CD14-positive monocyte (primary cell): ENCODE data around the gene DLG1. TPM values are rescaled to one million over a fixed set of nuclear protein-coding genes. Genes with fewer than 3 reads are reported as not detected.

Experiments used
- DNase-seq, 3 donors: peaks; one replicate each; pipeline ENCODE4 v3.0.0-alpha.2; 2011 to 2022
- H2AFZ ChIP-seq: 2 replicates; pipeline ENCODE4 v1.6.0; 2012; ENCODE audit warnings: mild to moderate bottlenecking, low read depth, low read length, inconsistent platforms; ENCODE audit not compliant: insufficient read depth, poor library complexity, severe bottlenecking
- H3K27ac ChIP-seq, 2 donors: 1 replicate in 1 of 2; 2 replicates in 1 of 2; pipeline ENCODE4 v1.5.1; 2012 to 2013; ENCODE audit warnings: low read length in 2 of 2, control low read depth in 1 of 2, inconsistent platforms in 1 of 2, low read depth in 1 of 2, mild to moderate bottlenecking in 1 of 2
- H3K27me3 ChIP-seq, 2 donors: one replicate each; pipeline versions ENCODE4 v1.6.0 to v1.6.1; 2011 to 2013; ENCODE audit warnings: low read length in 2 of 2; ENCODE audit not compliant: control insufficient read depth in 2 of 2, insufficient read depth in 2 of 2
- H3K36me3 ChIP-seq, 2 donors: replicated peaks in 1 of 2; 1 replicate in 1 of 2; 2 replicates in 1 of 2; pipeline versions ENCODE4 v1.5.1 to v1.6.1; 2012 to 2013; ENCODE audit warnings: low read length in 2 of 2, control low read depth in 1 of 2, inconsistent platforms in 1 of 2, mild to moderate bottlenecking in 1 of 2; ENCODE audit not compliant: insufficient read depth in 2 of 2, control insufficient read depth in 1 of 2
- H3K4me1 ChIP-seq, 2 donors: 1 replicate in 1 of 2; 2 replicates in 1 of 2; pipeline versions ENCODE4 v1.5.1 to v1.6.1; 2012 to 2013; ENCODE audit warnings: low read length in 2 of 2, control low read depth in 1 of 2, inconsistent platforms in 1 of 2, mild to moderate bottlenecking in 1 of 2, moderate library complexity in 1 of 2; ENCODE audit not compliant: insufficient read depth in 2 of 2, control insufficient read depth in 1 of 2
- H3K4me2 ChIP-seq: replicated peaks from 2 replicates; pipeline ENCODE3; 2012; ENCODE audit warnings: low read length, moderate library complexity, mild to moderate bottlenecking; ENCODE audit not compliant: poor library complexity, severe bottlenecking; ENCODE audit errors: extremely low read depth
- H3K4me3 ChIP-seq, 3 experiments: fragments of 200-600 bp in 1 of 3; sonication (generic) in 1 of 3; replicated peaks in 1 of 3; 1 replicate in 2 of 3; 2 replicates in 1 of 3; pipeline ENCODE4 v1.5.1; 2011 to 2013; ENCODE audit warnings: low read length in 3 of 3, mild to moderate bottlenecking in 3 of 3, control low read depth in 2 of 3, low read depth in 2 of 3, inconsistent platforms in 1 of 3, moderate library complexity in 1 of 3
- H3K79me2 ChIP-seq: 2 replicates; pipeline ENCODE4 v1.6.0; 2012; ENCODE audit warnings: mild to moderate bottlenecking, control low read depth, inconsistent platforms, low read length, moderate library complexity; ENCODE audit not compliant: insufficient read depth
- H3K9ac ChIP-seq: 2 replicates; pipeline ENCODE4 v1.6.0; 2017; ENCODE audit warnings: low read length, mild to moderate bottlenecking; ENCODE audit not compliant: insufficient read depth, poor library complexity, severe bottlenecking
- H3K9me3 ChIP-seq, 2 donors: replicated peaks in 1 of 2; 1 replicate in 1 of 2; 2 replicates in 1 of 2; pipeline versions ENCODE4 v1.5.1 to v1.6.1; 2012 to 2013; ENCODE audit warnings: low read length in 2 of 2, control low read depth in 1 of 2; ENCODE audit not compliant: control insufficient read depth in 1 of 2, insufficient read depth in 1 of 2
- H4K20me1 ChIP-seq: 2 replicates; pipeline ENCODE4 v1.6.0; 2012; ENCODE audit warnings: mild to moderate bottlenecking, low read length, control low read depth, moderate library complexity; ENCODE audit not compliant: insufficient read depth
- H3K27ac Mint-ChIP-seq, 7 donors: one replicate each; pipeline ENCODE4 v1.8.0; 2020; ENCODE audit warnings: mild to moderate bottlenecking in 7 of 7, mixed read lengths in 7 of 7, moderate library complexity in 6 of 7, inconsistent platforms in 2 of 7
- H3K27me3 Mint-ChIP-seq, 3 donors: one replicate each; pipeline ENCODE4 v1.8.0; 2021 to 2022; ENCODE audit warnings: low read depth in 3 of 3, mild to moderate bottlenecking in 3 of 3, mixed read lengths in 3 of 3, moderate library complexity in 3 of 3, inconsistent platforms in 1 of 3
- H3K36me3 Mint-ChIP-seq, 2 donors: one replicate each; pipeline ENCODE4 v1.8.0; 2020; ENCODE audit warnings: mixed read lengths in 2 of 2, inconsistent platforms in 1 of 2, mild to moderate bottlenecking in 1 of 2
- H3K4me1 Mint-ChIP-seq: one replicate; pipeline ENCODE4 v1.8.0; 2020; ENCODE audit warnings: mild to moderate bottlenecking, mixed read lengths
- H3K4me3 Mint-ChIP-seq, 2 donors: one replicate each; pipeline ENCODE4 v1.8.0; 2020; ENCODE audit warnings: mild to moderate bottlenecking in 2 of 2, mixed read lengths in 2 of 2, moderate library complexity in 1 of 2
- H3K9me3 Mint-ChIP-seq, 7 donors: one replicate each; pipeline ENCODE4 v1.8.0; 2020 to 2022; ENCODE audit warnings: mixed read lengths in 7 of 7, mild to moderate bottlenecking in 6 of 7, moderate library complexity in 6 of 7, inconsistent platforms in 2 of 7
- CTCF ChIP-seq: fragments of 200-600 bp; IDR thresholded peaks from one replicate; pipeline ENCODE4 v1.8.0; 2022; ENCODE audit warnings: antibody characterized with exemption, mild to moderate bottlenecking
- WGBS: methylation state at CpG from one replicate; pipeline ENCODE4 v1.1.5; 2013; ENCODE audit warnings: missing lambda C conversion rate; ENCODE audit not compliant: insufficient coverage; 5-methylcytosine and 5-hydroxymethylcytosine counted together
- intact Hi-C, 2 donors: fragments of 100-400 bp; cut with micrococcal nuclease; formaldehyde crosslinking; loops; one replicate each; pipeline versions ENCODE4 v1.15.0 to v1.15.1; 2023
- polyA plus RNA-seq, 3 donors: library from polyadenylated mRNA; depleted of rRNA in 1 of 3; unstranded in 2 of 3; stranded (reverse) in 1 of 3; fragments of 300-500 nt in 2 of 3; fragments of >200 nt in 1 of 3; fragmentation: Illumina TruSeq in 2 of 3; gene quantifications; 1 replicate in 2 of 3; 2 replicates in 1 of 3; pipeline ENCODE4 v1.2.3, GENCODE V29; 2012 to 2021

DLG1 gene
- polyA plus RNA-seq, 3 donors = 6.5 to 21.9 (median 10.2) TPM

GRCh38 chr3:197258168-197258755 lies 40.1 kb downstream of the DLG1 start:
- Mint-ChIP-seq H3K27ac (no peak overlapping the region), H3K4me1 (peaks cover 16% of the 10 kb centered on the region)

GRCh38 chr3:197257711-197258110 lies 40.7 kb downstream of the DLG1 start:
- H3K4me3 Mint-ChIP-seq = no peak overlapping the region
- WGBS = 100% methylated on average over 1 of the region's 5 CpGs
- Histone ChIP-seq H3K4me3 (no peak overlapping the region), H3K27me3 (no peaks in the 10 kb centered on the region), H3K9ac (no peak overlapping the region), H3K9me3 (no peaks in the 10 kb centered on the region), H3K27ac (no peak overlapping the region), H4K20me1 (peaks cover 49% of the 10 kb centered on the region), H3K79me2 (peaks cover 57% of the 10 kb centered on the region), H3K4me1 (no peaks in the 10 kb centered on the region), H3K36me3 (peaks cover 0 to 8% of the 10 kb centered on the region in 2 donors), H2AFZ (no peak overlapping the region), H3K4me2 (no peak overlapping the region)
- H3K4me1 Mint-ChIP-seq = peaks cover 16% of the 10 kb centered on the region
- intact Hi-C loops = loop anchor here (2.0 kb wide), 2 partner anchors 251 to 253 kb away; no protein-coding TSS in a partner anchor
- H3K36me3 Mint-ChIP-seq = peaks cover 7 to 12% of the 10 kb centered on the region in 2 donors
- no peaks in the 10 kb centered on the region for H3K27me3 Mint-ChIP-seq
- DNase-seq = no peak
- TF ChIP-seq CTCF = no peak
- H3K27ac Mint-ChIP-seq = no peak overlapping the region
- no peaks in the 10 kb centered on the region for H3K9me3 Mint-ChIP-seq

More at GRCh38 chr3:197258168-197258755, 40.1 kb downstream of the DLG1 start:
- H3K4me1 ChIP-seq = no peaks in the 10 kb centered on the region
- H3K79me2 ChIP-seq = peaks cover 54% of the 10 kb centered on the region
- no CpG with 5 or more reads among the region's 6 CpGs for WGBS
- H3K4me3 ChIP-seq = no peak overlapping the region
- Mint-ChIP-seq H3K27me3 (no peaks in the 10 kb centered on the region), H3K36me3 (peaks cover 10 to 11% of the 10 kb centered on the region in 2 donors), H3K9me3 (no peaks in the 10 kb centered on the region), H3K4me3 (no peak overlapping the region)
- H3K27ac ChIP-seq = no peak overlapping the region
- TF ChIP-seq CTCF = no peak
- H3K36me3 ChIP-seq = peaks cover 3 to 14% of the 10 kb centered on the region in 2 donors
- H2AFZ ChIP-seq = no peak overlapping the region
- no peak overlapping the region for H3K4me2 ChIP-seq
- H4K20me1 ChIP-seq = peaks cover 49% of the 10 kb centered on the region
- H3K9ac ChIP-seq = no peak overlapping the region
- DNase-seq = no peak
- H3K27me3 ChIP-seq = no peaks in the 10 kb centered on the region
- no peaks in the 10 kb centered on the region for H3K9me3 ChIP-seq
- intact Hi-C loops = loop anchor here in 1 of 2 donors (2.0 kb wide), 1 partner anchor 253 kb away; no protein-coding TSS in a partner anchor
